HepG2 (cell line): ENCODE measurements around the gene SUPT6H. TPM values are rescaled to one million over a fixed set of nuclear protein-coding genes. Genes with fewer than 3 reads are reported as not detected.
A peak's percentile ranks its signal among the peaks of the same experiment; 100 is the strongest.

Source experiments
- ARID5B ChIP-seq: IDR thresholded peaks from 2 replicates; pipeline ENCODE4 v1.4.0; 2020; ENCODE audit warnings: mild to moderate bottlenecking, missing genetic modification reagents
- CC2D1A ChIP-seq: sonication (generic); formaldehyde crosslinking; IDR thresholded peaks from 2 replicates; pipeline ENCODE4 v1.8.1; 2023; ENCODE audit warnings: mild to moderate bottlenecking, missing genetic modification reagents
- CEBPB ChIP-seq: IDR thresholded peaks from 2 replicates; pipeline ENCODE4 v1.6.1; 2011; ENCODE audit warnings: low read depth, low read length, improper control_type of control experiment, borderline replicate concordance
- ELF4 ChIP-seq: sonication (generic); formaldehyde crosslinking; IDR thresholded peaks from 2 replicates; pipeline ENCODE4 v1.5.0; 2020; ENCODE audit warnings: missing genetic modification reagents, mild to moderate bottlenecking, moderate library complexity, borderline replicate concordance
- HNF1B ChIP-seq: sonication (generic); formaldehyde crosslinking; IDR thresholded peaks from 2 replicates; pipeline ENCODE4 v1.5.1; 2020; ENCODE audit warnings: mild to moderate bottlenecking, moderate library complexity, missing genetic modification reagents
- HNF4A ChIP-seq: sonication (generic); formaldehyde crosslinking; IDR thresholded peaks from 2 replicates; pipeline ENCODE4 v1.4.0; 2020; ENCODE audit warnings: missing genetic modification reagents
- JUNB ChIP-seq: sonication (generic); formaldehyde crosslinking; IDR thresholded peaks from 2 replicates; pipeline ENCODE4 v1.8.0; 2022; ENCODE audit warnings: missing genetic modification reagents, mild to moderate bottlenecking, borderline replicate concordance
- SIN3A ChIP-seq: IDR thresholded peaks from 2 replicates; pipeline ENCODE4 v1.6.1; 2011; ENCODE audit warnings: low read depth, mild to moderate bottlenecking, control low read depth, low read length, borderline replicate concordance
- WIZ ChIP-seq: sonication (generic); formaldehyde crosslinking; IDR thresholded peaks from 2 replicates; pipeline ENCODE4 v1.5.1; 2020; ENCODE audit warnings: mild to moderate bottlenecking, missing genetic modification reagents
- ZNF263 ChIP-seq: sonication (generic); formaldehyde crosslinking; IDR thresholded peaks from 2 replicates; pipeline ENCODE4 v1.4.0; 2020; ENCODE audit warnings: missing genetic modification reagents
- ZNF274 ChIP-seq: sonication (generic); formaldehyde crosslinking; IDR thresholded peaks from 2 replicates; pipeline ENCODE4 v1.5.1; 2020; ENCODE audit warnings: mild to moderate bottlenecking, missing genetic modification reagents
- ZNF484 ChIP-seq: sonication (generic); formaldehyde crosslinking; IDR thresholded peaks from 2 replicates; pipeline ENCODE4 v1.5.1; 2020; ENCODE audit warnings: mild to moderate bottlenecking, low read depth, missing genetic modification reagents, borderline replicate concordance
- ZNF564 ChIP-seq: sonication (generic); formaldehyde crosslinking; IDR thresholded peaks from 2 replicates; pipeline ENCODE4 v1.8.1; 2023; ENCODE audit warnings: mild to moderate bottlenecking, missing genetic modification reagents
- ZNF670 ChIP-seq: sonication (generic); formaldehyde crosslinking; IDR thresholded peaks from 2 replicates; pipeline ENCODE4 v1.8.0; 2022; ENCODE audit warnings: mild to moderate bottlenecking, missing genetic modification reagents, borderline replicate concordance
- polyA plus RNA-seq, 8 experiments: library from polyadenylated mRNA; depleted of rRNA in 3 of 8; stranded (reverse) in 7 of 8; unstranded in 1 of 8; fragments of >200 nt; fragmentation: Illumina TruSeq in 4 of 8; extraction: Trizol in 4 of 8; gene quantifications; 2 replicates each; pipeline versions ENCODE4 v1.2.1 to v1.2.3, GENCODE V29; 2011 to 2016; ENCODE audit warnings: low read depth in 4 of 8, missing spikeins in 1 of 8, mixed read lengths in 1 of 8; ENCODE audit not compliant: insufficient read depth in 1 of 8
- total RNA-seq, 5 experiments: library from RNA; depleted of rRNA; stranded (reverse); fragments of >200 nt; fragmentation: Illumina TruSeq; extraction: Trizol; gene quantifications; 2 replicates each; pipeline ENCODE4 v1.2.3, GENCODE V29; 2016; ENCODE audit warnings: low read depth in 1 of 5
- TF ChIP-seq, protein P1 (sequence below): sonication (generic); formaldehyde crosslinking; IDR thresholded peaks from 2 replicates; pipeline ENCODE4 v1.4.0; 2020; ENCODE audit warnings: missing genetic modification reagents, borderline replicate concordance
- TF ChIP-seq, protein P2 (sequence below): IDR thresholded peaks from 2 replicates; pipeline ENCODE4 v1.6.1; 2016; ENCODE audit warnings: missing compliant biosample characterization, missing genetic modification reagents, borderline replicate concordance

Gene SUPT6H
- total and polyA plus RNA-seq, 2 of the 13 experiments (the other 11 are each of a cell fraction or from before 2014, with no cell fraction given) = 32.7 to 39.9 TPM

GRCh38 chr17:28710861-28711722, 49.1 kb downstream of the SUPT6H start (continued):
- TF ChIP-seq, protein P1, sequence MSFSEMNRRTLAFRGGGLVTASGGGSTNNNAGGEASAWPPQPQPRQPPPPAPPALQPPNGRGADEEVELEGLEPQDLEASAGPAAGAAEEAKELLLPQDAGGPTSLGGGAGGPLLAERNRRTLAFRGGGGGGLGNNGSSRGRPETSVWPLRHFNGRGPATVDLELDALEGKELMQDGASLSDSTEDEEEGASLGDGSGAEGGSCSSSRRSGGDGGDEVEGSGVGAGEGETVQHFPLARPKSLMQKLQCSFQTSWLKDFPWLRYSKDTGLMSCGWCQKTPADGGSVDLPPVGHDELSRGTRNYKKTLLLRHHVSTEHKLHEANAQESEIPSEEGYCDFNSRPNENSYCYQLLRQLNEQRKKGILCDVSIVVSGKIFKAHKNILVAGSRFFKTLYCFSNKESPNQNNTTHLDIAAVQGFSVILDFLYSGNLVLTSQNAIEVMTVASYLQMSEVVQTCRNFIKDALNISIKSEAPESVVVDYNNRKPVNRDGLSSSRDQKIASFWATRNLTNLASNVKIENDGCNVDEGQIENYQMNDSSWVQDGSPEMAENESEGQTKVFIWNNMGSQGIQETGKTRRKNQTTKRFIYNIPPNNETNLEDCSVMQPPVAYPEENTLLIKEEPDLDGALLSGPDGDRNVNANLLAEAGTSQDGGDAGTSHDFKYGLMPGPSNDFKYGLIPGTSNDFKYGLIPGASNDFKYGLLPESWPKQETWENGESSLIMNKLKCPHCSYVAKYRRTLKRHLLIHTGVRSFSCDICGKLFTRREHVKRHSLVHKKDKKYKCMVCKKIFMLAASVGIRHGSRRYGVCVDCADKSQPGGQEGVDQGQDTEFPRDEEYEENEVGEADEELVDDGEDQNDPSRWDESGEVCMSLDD (CRISPR knock-in tag) = peak; percentile 46; the same call in 1 of the 2 replicates
- TF ChIP-seq CC2D1A (CRISPR knock-in tag) (no peak), ZNF263 (CRISPR knock-in tag) (peak; percentile 45), HNF4A (CRISPR knock-in tag) (no peak; the same call in 1 of the 2 replicates), HNF1B (CRISPR knock-in tag) (no peak), ZNF274 (CRISPR knock-in tag) (peak; percentile 34; the same call in 1 of the 2 replicates), SIN3A (peak; percentile 49; the same call in 1 of the 2 replicates), JUNB (CRISPR knock-in tag) (no peak), WIZ (no peak), ELF4 (no peak), ZNF484 (CRISPR knock-in tag) (no peak), CEBPB (no peak), ZNF564 (CRISPR knock-in tag) (0 out of 2 replicates have a peak, but pooled peaks have one; percentile 25), ARID5B (CRISPR knock-in tag) (peak; percentile 66), ZNF670 (CRISPR knock-in tag) (peak; percentile 43; the same call in 1 of the 2 replicates)
- TF ChIP-seq, protein P2, sequence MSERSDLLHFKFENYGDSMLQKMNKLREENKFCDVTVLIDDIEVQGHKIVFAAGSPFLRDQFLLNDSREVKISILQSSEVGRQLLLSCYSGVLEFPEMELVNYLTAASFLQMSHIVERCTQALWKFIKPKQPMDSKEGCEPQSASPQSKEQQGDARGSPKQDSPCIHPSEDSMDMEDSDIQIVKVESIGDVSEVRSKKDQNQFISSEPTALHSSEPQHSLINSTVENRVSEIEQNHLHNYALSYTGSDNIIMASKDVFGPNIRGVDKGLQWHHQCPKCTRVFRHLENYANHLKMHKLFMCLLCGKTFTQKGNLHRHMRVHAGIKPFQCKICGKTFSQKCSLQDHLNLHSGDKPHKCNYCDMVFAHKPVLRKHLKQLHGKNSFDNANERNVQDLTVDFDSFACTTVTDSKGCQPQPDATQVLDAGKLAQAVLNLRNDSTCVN (CRISPR knock-in tag) = 0 out of 2 replicates have a peak, but pooled peaks have one; percentile 50
